ENCODE results near the gene CWF19L1.

CWF19L1 gene

GRCh38 chr10:100248820-100249219 lies 18.6 kb downstream of the CWF19L1 start:
- DNase-seq, result no peak

- no peak for DNase-seq
Observed at GRCh38 chr10:100245484-100246220, 21.8 kb downstream of the CWF19L1 start.

- DNase-seq, result no peak
Observed at GRCh38 chr10:100239851-100240250, 27.6 kb downstream of the CWF19L1 start.

GRCh38 chr10:100238429-100238828 lies 29.0 kb downstream of the CWF19L1 start:
- DNase-seq, result no peak

- DNase-seq, result no peak
Observed at GRCh38 chr10:100232101-100232500, 35.3 kb downstream of the CWF19L1 start.

- DNase-seq, result no peak
Observed at GRCh38 chr10:100229819-100230422, 37.5 kb downstream of the CWF19L1 start.

GRCh38 chr10:100223879-100224278 lies 43.6 kb downstream of the CWF19L1 start:
- DNase-seq, result no peak

- DNase-seq, result no peak
Observed at GRCh38 chr10:100222529-100222928, 44.9 kb downstream of the CWF19L1 start.

GRCh38 chr10:100216006-100216405 lies 51.4 kb downstream of the CWF19L1 start:
- no peak for DNase-seq

GRCh38 chr10:100209303-100209702 lies 58.1 kb downstream of the CWF19L1 start:
- no peak for DNase-seq

GRCh38 chr10:100208276-100208675 lies 59.2 kb downstream of the CWF19L1 start:
- no peak for DNase-seq

- no peak for DNase-seq
Observed at GRCh38 chr10:100204370-100204769, 63.1 kb downstream of the CWF19L1 start.

GRCh38 chr10:100201549-100201948 lies 65.9 kb downstream of the CWF19L1 start:
- DNase-seq, result no peak

GRCh38 chr10:100194711-100195110 lies 72.7 kb downstream of the CWF19L1 start:
- DNase-seq, result no peak

- no peak for DNase-seq
Observed at GRCh38 chr10:100192350-100192749, 75.1 kb downstream of the CWF19L1 start.

GRCh38 chr10:100186253-100187212 lies 80.9 kb downstream of the CWF19L1 start:
- peak; percentile 4 for DNase-seq

- DNase-seq, result peak; percentile 89
Observed at GRCh38 chr10:100185364-100186252, 81.8 kb downstream of the CWF19L1 start, which contains the start of gene ERLIN1. TSS of gene ERLIN1 (minus strand) at chr10:100186029. CDS start at chr10:100185626, 403 bp downstream.

GRCh38 chr10:100184840-100185239 lies 82.6 kb downstream of the CWF19L1 start:
- no peak for DNase-seq

GRCh38 chr10:100184426-100184825 lies 83.0 kb downstream of the CWF19L1 start:
- no peak for DNase-seq

- DNase-seq, result no peak
Observed at GRCh38 chr10:100183481-100183880, 84.0 kb downstream of the CWF19L1 start.

GRCh38 chr10:100182908-100183307 lies 84.5 kb downstream of the CWF19L1 start:
- DNase-seq, result no peak

Data from effector CD4-positive, alpha-beta T cell (primary cell).